GM19438 (cell line): Measurements from ENCODE around the gene CTAG1B.
"Not testable (repeated sequence)": the region's sequence is repeated elsewhere in the genome, so short reads cannot be mapped to it uniquely, and the experiment has no call there.

Source experiments
- ATAC-seq: cut with Tn5 transposase; IDR thresholded peaks from one replicate; pipeline ENCODE4 v1.9.1; 2021; ENCODE audit warnings: low read depth; ENCODE audit not compliant: unreplicated experiment

Gene CTAG1B

GRCh38 chrX:154593201-154593600, 25.9 kb downstream of the CTAG1B start:
- ATAC-seq, result no peak

- ATAC-seq, result no peak
Measured at GRCh38 chrX:154592505-154592904, 26.6 kb downstream of the CTAG1B start.

- not testable (repeated sequence) for ATAC-seq
Measured at GRCh38 chrX:154590415-154590814, 28.7 kb downstream of the CTAG1B start.

GRCh38 chrX:154584585-154585183, 34.4 kb downstream of the CTAG1B start, which contains the start of gene CTAG1A:
TSS of gene CTAG1A (plus strand) at chrX:154585133. CDS start at chrX:154585207, 74 bp downstream.
- not testable (repeated sequence) for ATAC-seq

- not testable (repeated sequence) for ATAC-seq
Measured at GRCh38 chrX:154582994-154583393, 36.1 kb downstream of the CTAG1B start.

GRCh38 chrX:154575076-154575475, 44.0 kb downstream of the CTAG1B start:
- not testable (repeated sequence) for ATAC-seq

- ATAC-seq, result not testable (repeated sequence)
Measured at GRCh38 chrX:154573061-154573460, 46.0 kb downstream of the CTAG1B start.

- ATAC-seq, result not testable (repeated sequence)
Measured at GRCh38 chrX:154570361-154570760, 48.7 kb downstream of the CTAG1B start.
